ENCODE data around the gene ANP32A. TPM values are rescaled to one million over a fixed set of nuclear protein-coding genes. Genes with fewer than 3 reads are reported as not detected.

ANP32A gene
- total RNA-seq, 1 donor from 2014 or later = 222 TPM

GRCh38 chr15:68778876-68779275 is 41.8 kb downstream of the ANP32A start:
- peaks cover 37% of the 10 kb centered on the region for H3K36me3 Mint-ChIP-seq
- peak; percentile 42 for TF ChIP-seq CTCF (conservative IDR thresholded peaks at IDR 0.05)
- H3K27me3 Mint-ChIP-seq = no peaks in the 10 kb centered on the region

GRCh38 chr15:68776477-68777270 is 44.0 kb downstream of the ANP32A start:
- TF ChIP-seq CTCF (conservative IDR thresholded peaks at IDR 0.05) = no peak
- no peak overlapping the region for H3K27ac Mint-ChIP-seq
- peak; percentile 49 for DNase-seq (ENCODE audit: extremely low spot score, unreplicated experiment)

More at GRCh38 chr15:68778876-68779275, 41.8 kb downstream of the ANP32A start:
- H3K27ac Mint-ChIP-seq = no peak overlapping the region
- H3K4me1 Mint-ChIP-seq (ENCODE audit: unreplicated experiment) = peaks cover 3% of the 10 kb centered on the region
- no peak overlapping the region for H3K4me3 Mint-ChIP-seq
- H3K9me3 Mint-ChIP-seq = no peaks in the 10 kb centered on the region
- no peak for DNase-seq (ENCODE audit: extremely low spot score, unreplicated experiment)

GRCh38 chr15:68775671-68776476 is 44.8 kb downstream of the ANP32A start:
- peaks cover 10% of the 10 kb centered on the region for H3K4me1 Mint-ChIP-seq (ENCODE audit: unreplicated experiment)
- H3K4me3 Mint-ChIP-seq = no peak overlapping the region
- peaks cover 3% of the 10 kb centered on the region for H3K27me3 Mint-ChIP-seq
- peaks cover 19% of the 10 kb centered on the region for H3K36me3 Mint-ChIP-seq
- peak; percentile 55 for DNase-seq (ENCODE audit: extremely low spot score, unreplicated experiment)
- TF ChIP-seq CTCF (conservative IDR thresholded peaks at IDR 0.05) = no peak
- H3K9me3 Mint-ChIP-seq = no peaks in the 10 kb centered on the region
- H3K27ac Mint-ChIP-seq = no peak overlapping the region

More at GRCh38 chr15:68776477-68777270, 44.0 kb downstream of the ANP32A start:
- no peaks in the 10 kb centered on the region for H3K9me3 Mint-ChIP-seq
- H3K4me3 Mint-ChIP-seq = peak overlapping the region; percentile 26
- H3K4me1 Mint-ChIP-seq (ENCODE audit: unreplicated experiment) = peaks cover 6% of the 10 kb centered on the region
- peaks cover 1% of the 10 kb centered on the region for H3K27me3 Mint-ChIP-seq
- peaks cover 19% of the 10 kb centered on the region for H3K36me3 Mint-ChIP-seq

- H3K36me3 Mint-ChIP-seq = peaks cover 19% of the 10 kb centered on the region
- H3K4me3 Mint-ChIP-seq = no peak overlapping the region
- no peak for DNase-seq (ENCODE audit: extremely low spot score, unreplicated experiment)
- H3K27me3 Mint-ChIP-seq = peaks cover 3% of the 10 kb centered on the region
- H3K27ac Mint-ChIP-seq = no peak overlapping the region
- H3K9me3 Mint-ChIP-seq = no peaks in the 10 kb centered on the region
- no peak for TF ChIP-seq CTCF (conservative IDR thresholded peaks at IDR 0.05)
- H3K4me1 Mint-ChIP-seq (ENCODE audit: unreplicated experiment) = peaks cover 10% of the 10 kb centered on the region
Measured at GRCh38 chr15:68775236-68775577, 45.5 kb downstream of the ANP32A start.

GRCh38 chr15:68774521-68775235 is 46.0 kb downstream of the ANP32A start:
- H3K9me3 Mint-ChIP-seq = no peaks in the 10 kb centered on the region
- H3K4me3 Mint-ChIP-seq = no peak overlapping the region
- H3K27ac Mint-ChIP-seq = no peak overlapping the region
- TF ChIP-seq CTCF (conservative IDR thresholded peaks at IDR 0.05) = no peak
- peak; percentile 15 for DNase-seq (ENCODE audit: extremely low spot score, unreplicated experiment)
- H3K27me3 Mint-ChIP-seq = peaks cover 3% of the 10 kb centered on the region
- H3K4me1 Mint-ChIP-seq (ENCODE audit: unreplicated experiment) = peaks cover 10% of the 10 kb centered on the region
- peaks cover 19% of the 10 kb centered on the region for H3K36me3 Mint-ChIP-seq
